Skeletal muscle satellite cell (primary cell): ENCODE results near the gene ZFAND3.

Source experiments
- H3K27me3 ChIP-seq: 2 replicates; pipeline ENCODE4 v1.7.0; 2013; ENCODE audit warnings: low read length; ENCODE audit not compliant: control insufficient read depth, insufficient read depth
- H3K36me3 ChIP-seq: 2 replicates; pipeline ENCODE4 v1.7.0; 2013; ENCODE audit warnings: mild to moderate bottlenecking, control low read depth, low read length; ENCODE audit not compliant: insufficient read depth
- H3K4me1 ChIP-seq: 2 replicates; pipeline ENCODE4 v1.7.0; 2013; ENCODE audit warnings: low read length; ENCODE audit not compliant: control insufficient read depth, insufficient read depth
- H3K4me2 ChIP-seq: 2 replicates; pipeline ENCODE4 v1.7.0; 2013; ENCODE audit warnings: mild to moderate bottlenecking, low read length
- H3K4me3 ChIP-seq: 2 replicates; pipeline ENCODE4 v1.7.0; 2013; ENCODE audit warnings: low read length
- H3K9ac ChIP-seq: 2 replicates; pipeline ENCODE4 v1.7.0; 2013; ENCODE audit warnings: mild to moderate bottlenecking, low read depth, low read length, moderate library complexity
- H3K9me3 ChIP-seq: replicated peaks from 2 replicates; pipeline ENCODE4 v1.7.0; 2013; ENCODE audit warnings: mild to moderate bottlenecking, control low read depth, low read length

ZFAND3 gene

DNA sequence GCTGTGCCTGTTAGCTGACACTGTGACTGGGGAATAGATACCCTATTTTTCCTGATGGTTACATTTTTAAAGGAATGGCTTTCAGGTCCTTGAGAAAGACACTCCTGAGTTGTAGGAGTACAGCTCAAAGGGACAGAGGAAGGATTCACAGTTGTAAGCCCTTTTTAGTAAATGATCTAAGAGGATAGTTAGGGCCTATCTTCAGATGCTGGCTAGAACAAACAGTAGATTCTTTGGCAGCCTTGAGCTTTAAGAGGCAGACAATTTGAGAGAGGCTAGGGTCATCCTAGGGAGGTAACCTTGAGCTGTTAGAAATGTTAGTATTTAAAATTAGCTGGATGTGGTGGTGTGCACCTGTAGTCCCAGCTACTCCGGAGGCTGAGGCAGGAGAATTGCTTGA, 111.5 kb downstream of the ZFAND3 start:
- Histone ChIP-seq H3K9me3 (no peaks in the 10 kb centered on the region), H3K27me3 (no peaks in the 10 kb centered on the region), H3K9ac (no peak overlapping the region), H3K4me3 (no peak overlapping the region), H3K36me3 (no peaks in the 10 kb centered on the region), H3K4me1 (no peaks in the 10 kb centered on the region), H3K4me2 (no peak overlapping the region)

DNA sequence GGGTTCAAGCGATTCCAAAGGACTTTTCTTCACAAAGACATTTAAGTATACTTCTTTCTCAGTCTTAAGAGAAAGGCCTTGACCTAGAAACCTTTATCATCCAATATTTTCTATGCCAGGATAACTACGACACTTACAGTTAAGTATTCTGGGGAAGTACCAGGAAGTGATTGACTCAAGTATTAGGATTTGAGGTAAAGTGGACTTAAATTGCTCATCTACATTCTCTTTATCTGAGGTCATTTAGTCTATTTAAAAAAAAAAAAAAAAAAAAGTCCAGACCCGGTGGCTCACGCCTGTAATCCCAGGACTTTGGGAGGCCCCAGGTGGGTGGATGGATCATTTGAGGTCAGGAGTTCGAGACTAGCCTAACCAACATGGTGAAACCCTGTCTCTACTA, 114.7 kb downstream of the ZFAND3 start:
- no peaks in the 10 kb centered on the region for H3K9me3 ChIP-seq
- no peaks in the 10 kb centered on the region for H3K4me1 ChIP-seq
- H3K36me3 ChIP-seq, result no peaks in the 10 kb centered on the region
- H3K27me3 ChIP-seq, result no peaks in the 10 kb centered on the region
- no peak overlapping the region for H3K4me2 ChIP-seq
- no peak overlapping the region for H3K9ac ChIP-seq
- H3K4me3 ChIP-seq, result no peak overlapping the region

DNA sequence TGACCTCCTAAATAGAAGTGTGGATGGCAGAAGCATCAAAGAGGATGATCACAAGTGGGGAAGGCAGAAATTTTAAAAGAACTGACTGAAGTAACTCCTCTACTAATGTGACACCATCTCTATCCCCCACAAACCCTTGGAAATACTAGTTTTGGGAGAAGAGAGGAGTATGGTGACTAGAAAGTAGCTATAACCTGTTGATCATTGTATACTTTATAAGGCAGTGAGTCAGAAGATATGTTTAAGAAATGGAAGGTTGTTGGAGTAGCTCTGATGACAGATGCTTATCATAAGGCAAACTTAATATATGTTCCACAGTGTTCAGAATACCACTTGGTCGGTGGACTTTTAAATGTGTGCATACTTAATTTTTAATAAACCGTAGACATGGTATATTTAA, 116.6 kb downstream of the ZFAND3 start:
- Histone ChIP-seq H3K9ac (no peak overlapping the region), H3K27me3 (no peaks in the 10 kb centered on the region), H3K9me3 (no peaks in the 10 kb centered on the region), H3K4me1 (no peaks in the 10 kb centered on the region), H3K4me3 (no peak overlapping the region), H3K4me2 (no peak overlapping the region), H3K36me3 (no peaks in the 10 kb centered on the region)

DNA sequence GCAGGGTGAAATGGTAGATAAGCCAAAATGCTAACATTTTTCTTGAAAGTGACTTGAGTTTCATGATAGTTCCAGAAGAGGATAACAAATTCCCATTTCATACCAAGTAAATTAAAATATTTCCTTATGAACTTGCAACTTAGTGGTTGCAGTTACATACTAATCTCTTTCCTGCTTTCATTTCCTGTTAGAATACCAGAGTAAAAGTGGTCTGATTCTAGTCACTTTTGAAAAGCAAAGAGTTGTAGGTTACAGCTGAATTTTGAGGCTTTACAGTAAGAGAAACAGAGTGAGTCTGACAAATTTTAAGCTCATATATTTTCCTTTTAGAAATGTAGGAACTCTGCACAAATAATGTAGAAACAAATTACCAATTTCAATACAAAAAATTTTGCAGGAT, 117.4 kb downstream of the ZFAND3 start:
- H3K9ac ChIP-seq, result no peak overlapping the region
- no peak overlapping the region for H3K4me3 ChIP-seq
- H3K9me3 ChIP-seq, result no peaks in the 10 kb centered on the region
- H3K4me1 ChIP-seq, result no peaks in the 10 kb centered on the region
- H3K27me3 ChIP-seq, result no peaks in the 10 kb centered on the region
- H3K36me3 ChIP-seq, result no peaks in the 10 kb centered on the region
- no peak overlapping the region for H3K4me2 ChIP-seq

DNA sequence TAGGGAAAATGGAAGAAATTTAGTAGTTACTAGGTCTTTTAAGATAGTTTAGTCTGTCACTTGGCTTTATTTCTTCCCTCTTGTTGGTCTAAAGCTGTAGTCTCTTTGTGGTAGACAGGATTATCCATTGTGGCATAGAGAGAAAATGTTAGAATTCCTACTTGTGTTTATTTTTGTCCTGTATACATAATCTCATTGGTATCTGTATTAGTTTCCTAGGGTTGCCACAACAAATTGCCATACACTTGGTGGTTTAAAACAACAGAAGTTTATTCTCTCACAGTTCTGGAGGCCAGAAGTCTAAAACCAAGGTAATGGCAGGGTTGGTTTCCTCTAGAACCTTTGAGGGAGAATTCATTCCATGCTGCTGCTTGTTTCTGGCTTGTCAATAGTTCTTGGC, 119.4 kb downstream of the ZFAND3 start:
- H3K9ac ChIP-seq, result no peak overlapping the region
- no peak overlapping the region for H3K4me2 ChIP-seq

DNA sequence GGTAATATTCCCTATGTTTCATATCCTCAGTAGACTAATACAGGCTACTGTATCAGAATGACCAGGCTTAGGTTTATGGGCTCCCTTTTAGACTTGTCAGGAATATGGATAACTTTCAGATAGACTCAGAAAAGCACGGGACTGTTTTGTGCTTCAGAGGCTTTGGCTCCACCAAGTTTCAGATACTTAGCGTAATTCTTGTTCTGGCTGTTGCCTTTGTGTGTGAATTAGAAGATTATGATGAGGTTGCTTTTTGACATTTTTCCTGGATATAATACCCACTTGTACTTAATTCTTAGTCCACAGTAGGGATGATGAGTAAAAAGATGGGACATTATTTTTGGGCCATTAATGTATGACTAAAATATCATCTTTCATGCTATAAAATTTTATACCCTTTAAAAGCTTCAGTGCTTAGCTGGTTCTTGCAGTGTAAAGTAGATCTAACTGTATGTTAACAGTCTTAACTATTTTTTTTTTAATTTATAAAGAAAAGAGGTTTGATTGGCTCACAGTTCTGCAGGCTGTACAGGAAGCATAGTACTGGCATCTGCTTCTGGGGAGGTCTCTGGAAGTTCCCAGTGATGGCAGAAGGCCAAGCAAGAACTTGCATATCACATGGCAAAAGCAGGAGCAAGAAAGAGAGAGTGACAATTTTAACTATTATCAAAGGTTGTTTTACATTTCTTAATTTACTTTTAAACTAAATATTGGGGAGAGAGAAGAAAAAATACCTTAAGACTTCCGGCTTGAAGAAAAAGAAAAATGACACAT, 120.7 kb downstream of the ZFAND3 start:
- Histone ChIP-seq H3K36me3 (no peaks in the 10 kb centered on the region), H3K27me3 (no peaks in the 10 kb centered on the region), H3K4me2 (no peak overlapping the region), H3K9ac (no peak overlapping the region), H3K9me3 (no peaks in the 10 kb centered on the region), H3K4me3 (no peak overlapping the region), H3K4me1 (no peaks in the 10 kb centered on the region)

More for the DNA sequence above, 119.4 kb downstream of the ZFAND3 start:
- H3K4me1 ChIP-seq, result no peaks in the 10 kb centered on the region
- no peaks in the 10 kb centered on the region for H3K9me3 ChIP-seq
- H3K36me3 ChIP-seq, result no peaks in the 10 kb centered on the region
- no peak overlapping the region for H3K4me3 ChIP-seq
- no peaks in the 10 kb centered on the region for H3K27me3 ChIP-seq

DNA sequence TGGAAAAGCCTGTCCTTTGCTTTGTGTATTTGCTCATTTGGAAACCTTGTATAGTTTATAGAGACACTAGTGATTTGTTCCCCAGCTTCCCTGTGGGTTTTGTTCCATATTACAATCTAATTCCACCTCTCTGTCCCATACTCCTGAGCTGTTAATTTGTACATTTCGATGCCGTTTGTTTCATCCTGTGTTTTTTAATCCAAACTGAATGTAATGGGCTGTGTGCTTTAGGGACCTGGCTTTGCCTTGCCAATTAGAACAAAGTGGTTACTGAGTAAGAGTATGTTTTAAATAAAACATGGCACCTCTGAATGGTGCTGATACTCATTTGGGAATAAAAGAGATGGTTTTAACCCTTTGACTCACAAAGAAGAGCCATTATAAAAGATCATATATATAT, 122.3 kb downstream of the ZFAND3 start:
- H3K9ac ChIP-seq, result no peak overlapping the region
- H3K27me3 ChIP-seq, result no peaks in the 10 kb centered on the region
- H3K36me3 ChIP-seq, result no peaks in the 10 kb centered on the region
- no peaks in the 10 kb centered on the region for H3K9me3 ChIP-seq
- no peaks in the 10 kb centered on the region for H3K4me1 ChIP-seq
- no peak overlapping the region for H3K4me3 ChIP-seq
- H3K4me2 ChIP-seq, result no peak overlapping the region

DNA sequence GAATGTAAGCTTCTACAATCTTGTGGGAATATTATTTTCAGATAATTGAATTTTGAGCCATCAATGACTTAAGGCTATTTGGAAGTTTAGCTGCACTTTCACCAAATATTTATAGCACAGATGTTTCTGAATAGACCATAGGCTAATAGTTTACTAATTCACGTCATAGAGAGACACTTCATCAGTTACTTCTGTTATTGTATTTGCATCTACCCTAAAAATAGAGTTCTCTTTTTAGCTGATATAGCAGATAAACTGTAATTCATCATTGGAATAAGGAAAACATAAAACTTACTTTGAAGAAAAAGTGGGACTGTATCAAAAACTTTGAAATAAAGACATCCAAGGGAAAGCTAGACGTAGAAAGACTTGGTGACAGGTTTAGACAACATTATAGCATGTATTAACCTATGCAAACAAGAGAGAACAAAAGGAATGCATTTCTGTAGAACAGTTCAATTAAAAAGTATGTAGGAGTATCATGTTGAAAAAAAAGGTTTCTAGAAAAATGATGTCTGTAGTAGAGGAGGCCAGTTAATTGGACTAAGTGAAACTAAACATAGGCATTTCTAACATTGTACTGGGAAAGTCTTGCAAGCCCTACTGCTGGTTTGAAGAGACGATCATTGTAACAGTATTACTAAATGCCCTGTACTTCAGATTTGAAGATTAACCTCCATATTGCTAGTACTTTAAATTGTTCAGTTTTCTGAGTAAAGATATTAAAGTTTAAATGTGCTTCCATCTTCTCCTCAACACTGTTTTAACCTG, 123.3 kb downstream of the ZFAND3 start:
- no peaks in the 10 kb centered on the region for H3K27me3 ChIP-seq
- H3K36me3 ChIP-seq, result no peaks in the 10 kb centered on the region
- no peak overlapping the region for H3K4me2 ChIP-seq
- H3K4me1 ChIP-seq, result no peaks in the 10 kb centered on the region
- H3K9ac ChIP-seq, result no peak overlapping the region
- no peaks in the 10 kb centered on the region for H3K9me3 ChIP-seq
- no peak overlapping the region for H3K4me3 ChIP-seq

DNA sequence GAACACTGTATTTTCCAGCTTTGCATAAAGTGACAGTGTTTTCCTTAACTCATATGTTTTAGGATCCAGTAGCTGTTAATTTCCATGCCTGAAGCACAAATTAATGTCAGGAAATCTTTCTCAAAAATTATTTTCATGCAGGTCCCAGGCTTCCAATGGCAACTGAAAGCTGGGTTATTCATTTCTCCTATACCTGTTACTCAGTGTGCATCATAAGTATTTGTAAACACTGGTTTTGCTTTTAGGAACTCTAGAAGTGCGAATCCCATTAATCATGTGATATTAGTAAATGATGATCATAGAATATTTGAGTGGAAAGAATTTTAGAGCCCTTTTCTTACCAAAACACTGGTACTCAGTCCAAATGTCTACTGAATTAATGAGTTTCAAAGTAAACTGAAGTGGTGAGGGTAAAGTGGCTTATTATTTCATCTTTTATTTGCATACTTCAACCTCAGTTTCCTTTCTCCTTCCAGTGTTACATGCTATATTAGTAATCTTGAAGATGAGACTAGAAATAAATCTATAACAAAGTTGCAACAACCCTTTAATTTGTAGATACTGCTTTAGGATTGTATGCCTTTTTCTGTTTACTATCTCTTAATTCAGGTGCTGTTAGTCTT, 124.0 kb downstream of the ZFAND3 start:
- Histone ChIP-seq H3K4me3 (no peak overlapping the region), H3K9me3 (no peaks in the 10 kb centered on the region), H3K9ac (no peak overlapping the region), H3K36me3 (no peaks in the 10 kb centered on the region), H3K4me1 (no peaks in the 10 kb centered on the region), H3K27me3 (no peaks in the 10 kb centered on the region), H3K4me2 (no peak overlapping the region)

DNA sequence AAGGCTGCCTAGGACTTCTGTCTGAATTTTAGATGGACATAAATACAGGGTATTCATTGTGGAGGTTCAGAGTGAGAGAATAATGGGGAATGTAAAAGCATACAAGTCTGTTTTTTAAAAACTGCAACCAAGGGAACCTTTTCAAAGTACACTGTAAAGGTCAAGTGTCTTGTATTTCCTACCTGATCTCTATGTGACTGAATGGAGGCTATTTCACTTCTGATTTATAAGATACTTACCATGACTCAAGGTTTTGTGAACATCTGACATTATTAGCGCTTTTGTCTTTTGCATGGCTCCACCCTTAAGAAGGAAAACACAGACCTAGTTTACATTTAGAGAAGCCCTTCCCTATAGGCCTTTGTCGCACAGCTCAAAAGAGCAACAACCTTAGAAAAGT, 126.5 kb downstream of the ZFAND3 start:
- no peaks in the 10 kb centered on the region for H3K27me3 ChIP-seq
- no peak overlapping the region for H3K9ac ChIP-seq
- H3K4me2 ChIP-seq, result no peak overlapping the region
- H3K9me3 ChIP-seq, result no peaks in the 10 kb centered on the region
- no peaks in the 10 kb centered on the region for H3K4me1 ChIP-seq
- H3K4me3 ChIP-seq, result no peak overlapping the region
- H3K36me3 ChIP-seq, result no peaks in the 10 kb centered on the region

DNA sequence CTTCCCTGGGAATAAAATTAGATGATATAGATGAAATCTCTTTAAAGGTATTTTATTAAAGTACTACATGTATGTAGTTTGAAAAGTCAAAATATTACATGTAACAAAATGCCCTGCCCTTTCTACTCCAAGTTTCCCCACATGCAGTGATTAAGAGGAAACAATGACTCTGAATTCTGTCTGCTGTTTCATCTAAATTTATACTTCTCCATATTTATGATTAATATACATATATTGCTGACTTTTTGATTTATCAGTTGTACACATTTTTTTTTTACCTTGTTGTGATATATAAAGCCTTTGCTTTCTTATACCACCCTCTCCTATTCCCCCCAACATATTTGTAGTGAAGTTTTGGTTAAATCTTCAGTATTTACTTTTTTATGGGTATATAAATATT, 127.9 kb downstream of the ZFAND3 start:
- Histone ChIP-seq H3K9ac (no peak overlapping the region), H3K4me3 (no peak overlapping the region), H3K4me1 (no peaks in the 10 kb centered on the region), H3K9me3 (no peaks in the 10 kb centered on the region), H3K36me3 (no peaks in the 10 kb centered on the region), H3K27me3 (no peaks in the 10 kb centered on the region), H3K4me2 (no peak overlapping the region)
